HG02870 (cell line): ENCODE results near the gene LRRC37B.
"Not testable (repeated sequence)": the region's sequence is repeated elsewhere in the genome, so short reads cannot be mapped to it uniquely, and the experiment has no call there.

ENCODE experiments used
- ATAC-seq: cut with Tn5 transposase; IDR thresholded peaks from one replicate; pipeline ENCODE4 v1.9.1; 2021; ENCODE audit warnings: mild to moderate bottlenecking, moderate library complexity; ENCODE audit not compliant: unreplicated experiment

The LRRC37B gene

GRCh38 chr17:32006957-32007462 lies at the start of gene LRRC37B:
Gene LRRC37B, plus strand, starts transcription at chr17:32007383. Its CDS starts 14,010 bp downstream, at chr17:32021393.
- ATAC-seq, result peak; percentile 81

GRCh38 chr17:31964131-31964530 lies 43.1 kb upstream of the LRRC37B start:
- ATAC-seq, result not testable (repeated sequence)

DNA sequence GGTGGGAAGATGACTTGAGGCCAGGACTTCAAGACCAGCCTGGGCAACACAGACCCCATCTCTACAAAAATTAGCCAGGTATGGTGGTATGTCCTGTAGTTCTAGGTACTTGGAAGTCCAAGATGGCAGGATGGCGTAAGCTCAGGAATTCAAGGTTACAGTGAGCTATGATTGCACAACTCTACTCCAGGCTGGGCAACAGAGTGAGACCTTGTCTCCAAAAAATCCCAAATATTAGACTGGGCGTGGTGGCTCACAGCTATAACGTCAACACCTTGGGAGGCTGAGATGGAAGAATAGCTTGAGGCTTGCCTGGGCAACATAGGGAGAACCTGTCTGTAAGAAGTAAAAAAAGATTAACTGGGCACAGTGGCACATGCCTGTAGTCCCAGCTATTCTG lies 39.5 kb upstream of the LRRC37B start:
- no peak for ATAC-seq

- ATAC-seq, result not testable (repeated sequence)
Measured at GRCh38 chr17:31970416-31970815, 36.8 kb upstream of the LRRC37B start.

DNA sequence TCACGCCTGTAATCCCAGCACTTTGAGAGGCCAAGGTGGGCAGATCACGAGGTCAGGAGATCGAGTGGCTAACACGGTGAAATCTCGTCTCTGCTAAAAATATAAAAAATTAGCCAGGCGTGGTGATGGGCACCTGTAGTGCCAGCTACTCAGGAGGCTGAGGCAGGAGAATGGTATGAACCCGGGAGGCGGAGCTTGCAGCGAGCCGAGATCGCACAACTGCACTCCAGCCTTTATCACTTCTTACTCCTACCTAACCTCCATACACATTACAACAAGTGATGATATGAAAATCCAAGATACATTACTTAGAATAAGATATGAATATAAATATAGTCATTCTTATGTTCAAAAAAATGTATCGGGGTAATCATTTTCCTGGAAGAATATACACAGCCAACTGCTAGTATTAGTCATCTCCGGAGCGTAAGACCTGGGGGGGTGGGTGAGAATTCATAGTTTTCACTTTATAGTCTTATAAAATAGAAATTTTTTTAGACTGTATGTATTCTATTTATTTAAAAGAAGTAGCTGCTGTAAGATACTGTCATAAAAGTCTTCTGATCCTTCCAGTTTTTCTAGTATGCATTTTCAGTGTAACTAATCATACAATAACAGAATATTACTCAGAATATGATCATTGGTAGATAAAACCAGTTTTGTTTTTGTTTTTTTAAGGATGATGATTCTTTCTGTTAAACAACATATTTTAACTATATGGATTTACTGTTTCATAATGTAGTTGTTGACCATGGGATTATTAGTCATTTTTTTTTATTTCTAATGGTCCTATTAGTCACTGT lies 32.7 kb upstream of the LRRC37B start:
- ATAC-seq, result not testable (repeated sequence)

GRCh38 chr17:31975391-31975790 lies 31.8 kb upstream of the LRRC37B start:
- not testable (repeated sequence) for ATAC-seq

DNA sequence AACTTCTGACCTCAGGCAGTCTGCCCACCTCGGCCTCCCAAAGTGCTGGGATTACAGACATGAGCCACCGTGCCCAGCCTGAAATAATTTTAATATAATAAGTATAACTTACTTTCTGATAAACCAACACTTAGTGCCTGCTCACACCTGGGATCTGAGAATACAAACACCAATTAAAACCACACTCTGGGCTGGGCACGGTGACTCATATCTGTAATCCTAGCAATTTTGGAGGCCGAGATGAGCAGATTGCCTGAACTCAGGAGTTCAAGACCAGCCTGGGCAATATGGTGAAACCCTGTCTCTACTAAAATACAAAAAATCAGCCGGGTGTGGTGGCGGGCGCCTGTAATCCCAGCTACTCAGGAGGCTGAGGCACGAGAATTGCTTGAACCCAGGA lies 15.4 kb upstream of the LRRC37B start:
- ATAC-seq, result not testable (repeated sequence)

DNA sequence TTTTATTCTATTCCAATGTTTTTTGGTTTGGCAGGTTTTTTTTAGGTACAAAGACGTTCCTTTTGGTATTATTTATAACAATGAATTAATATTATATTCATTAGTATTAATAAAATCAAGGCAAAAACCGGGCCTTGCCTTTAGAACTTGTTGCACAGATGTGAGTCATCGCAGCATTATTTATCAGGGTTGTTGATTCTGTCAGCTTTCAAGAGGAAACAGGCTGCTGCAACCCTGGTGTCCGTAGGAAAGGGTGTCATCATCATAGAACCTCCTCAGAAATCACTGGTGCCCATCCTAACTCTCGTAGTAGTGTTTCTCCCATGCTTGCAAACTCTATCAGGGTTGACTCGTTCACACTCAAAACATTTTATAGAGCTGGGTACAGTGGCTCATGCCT lies 10.2 kb upstream of the LRRC37B start:
- no peak for ATAC-seq

GRCh38 chr17:32007463-32008298 lies 498 bp downstream of the LRRC37B start:
- peak; percentile 38 for ATAC-seq

GRCh38 chr17:32009262-32009542 lies 2.0 kb downstream of the LRRC37B start:
- no peak for ATAC-seq

GRCh38 chr17:32010114-32010513 lies 2.9 kb downstream of the LRRC37B start:
- no peak for ATAC-seq

DNA sequence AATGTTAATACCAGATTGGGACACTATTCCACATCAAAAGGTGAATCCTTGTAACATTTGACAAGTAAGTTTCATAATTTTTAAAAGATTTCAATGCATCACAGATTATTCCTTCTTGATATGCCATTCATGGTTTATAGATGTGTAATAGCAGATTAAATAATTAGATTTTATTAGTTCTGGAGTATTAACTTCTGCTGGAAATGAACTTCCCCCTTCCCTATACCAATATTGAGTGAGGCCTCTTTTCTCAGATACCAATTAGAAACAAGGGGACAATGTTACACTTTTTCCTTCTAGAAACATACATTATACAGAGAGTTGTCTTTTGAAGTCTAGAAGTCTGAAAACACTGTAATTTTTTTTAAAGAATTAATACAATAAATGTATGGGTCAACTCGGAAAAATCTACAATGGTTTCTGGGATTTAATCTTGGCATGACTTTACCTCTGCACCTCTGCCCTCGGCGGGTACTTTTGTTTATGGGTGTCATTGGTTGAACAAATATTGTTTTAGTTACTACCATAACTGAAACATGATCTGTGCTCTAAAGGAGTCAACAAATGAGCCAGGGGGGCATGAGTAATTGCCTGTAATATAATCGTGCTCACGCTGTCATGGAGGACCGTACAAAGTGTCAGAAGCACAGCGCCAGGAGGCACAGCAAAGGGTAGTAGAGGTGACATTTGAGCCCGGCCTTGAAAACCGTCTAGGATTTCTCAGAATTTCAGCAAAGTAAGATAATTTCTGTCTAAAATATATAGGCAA lies 8.2 kb downstream of the LRRC37B start:
- no peak for ATAC-seq

DNA sequence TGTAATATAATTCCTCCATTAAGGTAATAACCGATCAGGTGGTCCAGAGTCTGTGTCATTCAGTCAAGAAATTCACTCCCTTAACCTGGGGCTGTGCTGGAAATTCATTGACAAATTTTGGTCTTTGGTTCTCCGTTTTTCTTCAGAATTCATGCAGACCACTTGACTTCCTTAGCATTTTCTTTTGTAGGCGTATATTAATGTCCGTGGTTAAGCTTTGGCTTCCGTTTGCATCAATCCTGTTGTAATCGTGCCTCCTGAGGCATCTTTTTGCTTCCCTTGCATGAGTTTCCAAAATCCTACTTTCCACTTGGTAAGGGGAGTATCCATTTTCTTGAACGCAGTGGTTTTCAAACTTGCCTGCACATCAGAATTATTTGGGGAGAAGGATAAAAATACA lies 9.0 kb downstream of the LRRC37B start:
- no peak for ATAC-seq

GRCh38 chr17:32019228-32019627 lies 12.0 kb downstream of the LRRC37B start:
- no peak for ATAC-seq

DNA sequence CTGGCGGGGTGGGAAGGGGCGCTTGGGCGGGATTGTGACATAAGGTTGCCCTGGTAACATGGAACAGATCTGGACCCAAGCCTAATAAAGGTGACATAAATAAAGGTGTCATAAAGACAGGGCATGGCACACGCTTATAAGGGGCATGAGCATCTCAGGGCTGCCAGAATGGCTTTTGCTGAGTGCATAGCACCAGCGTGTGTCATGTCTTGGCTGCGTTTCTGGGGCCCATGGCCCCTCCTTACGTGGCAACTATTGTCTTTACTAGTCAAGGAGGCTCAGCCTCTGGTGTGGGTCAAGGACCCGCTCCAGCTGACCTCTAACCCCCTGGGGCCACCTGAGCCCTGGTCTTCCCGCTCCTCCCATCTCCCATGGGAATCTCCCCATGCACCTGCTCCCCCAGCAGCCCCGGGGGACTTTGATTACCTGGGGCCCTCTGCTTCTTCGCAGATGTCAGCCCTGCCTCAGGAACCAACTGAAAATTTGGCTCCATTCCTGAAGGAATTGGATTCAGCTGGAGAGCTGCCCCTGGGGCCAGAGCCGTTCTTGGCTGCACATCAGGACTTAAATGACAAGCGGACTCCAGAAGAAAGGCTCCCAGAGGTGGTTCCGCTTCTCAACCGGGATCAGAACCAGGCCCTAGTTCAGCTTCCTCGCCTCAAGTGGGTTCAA lies 13.9 kb downstream of the LRRC37B start:
- no peak for ATAC-seq

DNA sequence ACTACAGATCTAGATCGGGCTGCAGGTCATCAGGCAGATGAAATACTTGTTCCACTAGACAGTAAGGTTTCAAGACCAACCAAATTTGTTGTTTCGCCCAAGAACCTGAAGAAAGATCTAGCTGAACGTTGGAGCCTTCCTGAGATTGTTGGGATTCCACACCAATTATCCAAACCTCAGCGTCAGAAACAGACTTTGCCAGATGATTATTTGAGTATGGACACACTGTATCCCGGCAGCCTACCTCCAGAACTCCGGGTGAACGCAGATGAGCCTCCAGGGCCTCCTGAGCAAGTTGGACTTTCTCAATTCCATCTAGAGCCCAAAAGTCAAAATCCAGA lies 14.4 kb downstream of the LRRC37B start:
- no peak for ATAC-seq

DNA sequence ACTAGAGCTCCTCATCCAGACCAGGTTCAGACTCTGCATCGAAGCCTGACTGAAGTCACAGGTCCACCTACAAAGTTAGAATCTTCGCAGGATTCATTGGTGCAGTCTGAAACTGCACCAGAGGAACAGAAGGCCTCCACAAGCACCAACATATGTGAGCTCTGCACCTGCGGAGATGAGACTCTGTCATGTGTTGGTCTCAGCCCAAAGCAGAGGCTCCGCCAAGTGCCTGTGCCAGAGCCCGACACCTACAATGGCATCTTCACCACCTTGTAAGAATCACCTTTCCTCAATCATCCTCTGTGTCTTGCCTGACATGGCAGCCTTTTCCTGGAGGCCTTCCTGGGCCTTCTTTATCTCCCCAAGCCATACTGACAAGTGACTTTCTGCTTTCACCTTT lies 15.4 kb downstream of the LRRC37B start:
- not testable (repeated sequence) for ATAC-seq

GRCh38 chr17:32027271-32027670 lies 20.1 kb downstream of the LRRC37B start:
- ATAC-seq, result not testable (repeated sequence)

DNA sequence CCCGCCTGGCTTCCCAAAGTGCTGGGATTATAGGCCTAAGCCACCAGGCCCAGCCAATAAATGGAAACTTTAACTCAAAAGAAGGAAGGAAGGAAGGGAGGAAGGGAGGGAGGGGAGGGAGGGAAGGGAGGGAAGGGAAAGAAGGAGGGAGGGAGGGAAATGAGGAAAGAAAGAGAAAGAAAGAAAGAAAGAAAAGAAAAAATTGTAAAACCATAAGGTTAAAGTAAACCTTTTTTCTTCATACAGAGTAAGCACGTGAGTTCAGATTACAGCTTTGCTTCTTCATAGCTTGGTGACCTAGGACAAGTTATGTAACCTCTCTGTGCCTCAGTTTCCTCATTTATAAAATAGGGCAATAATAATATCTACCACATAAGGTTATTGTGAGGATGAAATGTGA lies 26.0 kb downstream of the LRRC37B start:
- ATAC-seq, result no peak

- not testable (repeated sequence) for ATAC-seq
Measured at GRCh38 chr17:32033812-32034211, 26.6 kb downstream of the LRRC37B start.

DNA sequence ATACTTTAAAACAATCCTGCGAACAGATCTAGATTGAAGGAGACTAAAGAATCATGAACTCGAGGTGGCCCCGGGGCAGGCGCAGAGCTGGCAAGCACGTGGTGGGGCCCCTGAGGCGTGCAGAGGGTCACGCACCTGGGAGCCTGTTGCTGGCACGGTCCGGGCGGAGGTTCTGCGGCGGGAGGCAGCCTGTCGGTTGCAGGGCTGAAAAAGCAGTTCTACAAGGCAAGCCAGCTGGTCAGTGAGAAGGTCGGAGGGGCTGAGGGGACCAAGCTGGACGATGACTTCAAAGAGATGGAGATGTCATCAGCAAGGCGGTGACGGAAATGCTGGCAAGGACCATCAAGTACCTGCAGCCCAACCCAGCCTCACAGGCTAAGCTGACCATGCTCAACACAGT lies 33.1 kb downstream of the LRRC37B start:
- ATAC-seq, result not testable (repeated sequence)
